ENCODE results near the gene CNNM4.

CNNM4 gene

GRCh38 chr2:96824079-96824870 lies 63.6 kb downstream of the CNNM4 start:
- H3K36me3 ChIP-seq (ENCODE audit: insufficient read depth, insufficient read length, low read length), result peaks cover 57% of the 10 kb centered on the region

GRCh38 chr2:96825057-96825456 lies 64.4 kb downstream of the CNNM4 start:
- no peak overlapping the region for H3K4me3 ChIP-seq (ENCODE audit: insufficient read length, low read depth)
- peaks cover 61% of the 10 kb centered on the region for H3K36me3 ChIP-seq (ENCODE audit: insufficient read depth, insufficient read length, low read length)
- no peak overlapping the region for H3K9ac ChIP-seq (ENCODE audit: insufficient read length, low read depth)
- TF ChIP-seq ZNF274 (IDR thresholded peaks at IDR 0.05; ENCODE audit: low read depth, low read length) (no peak), SUZ12 (IDR thresholded peaks at IDR 0.05; ENCODE audit: extremely low read depth, insufficient read depth, insufficient read length) (no peak), YY1 (IDR thresholded peaks at IDR 0.05; ENCODE audit: insufficient read depth, insufficient read length) (no peak)
- no peaks in the 10 kb centered on the region for H3K4me1 ChIP-seq (ENCODE audit: insufficient read depth, insufficient read length)
- H3K9me3 ChIP-seq (ENCODE audit: insufficient read depth, low read length), result no peaks in the 10 kb centered on the region
- H3K27me3 ChIP-seq (ENCODE audit: insufficient read depth, insufficient read length), result no peaks in the 10 kb centered on the region
- DNase-seq (ENCODE audit: low read depth, low spot score), result no peak

More at GRCh38 chr2:96824079-96824870, 63.6 kb downstream of the CNNM4 start:
- DNase-seq (ENCODE audit: low read depth, low spot score), result no peak
- no peak overlapping the region for H3K4me3 ChIP-seq (ENCODE audit: insufficient read length, low read depth)
- TF ChIP-seq YY1 (IDR thresholded peaks at IDR 0.05; ENCODE audit: insufficient read depth, insufficient read length) (no peak), SUZ12 (IDR thresholded peaks at IDR 0.05; ENCODE audit: extremely low read depth, insufficient read depth, insufficient read length) (no peak), ZNF274 (IDR thresholded peaks at IDR 0.05; ENCODE audit: low read depth, low read length) (no peak)
- no peaks in the 10 kb centered on the region for H3K27me3 ChIP-seq (ENCODE audit: insufficient read depth, insufficient read length)
- peaks cover under 1% of the 10 kb centered on the region for H3K4me1 ChIP-seq (ENCODE audit: insufficient read depth, insufficient read length)
- no peaks in the 10 kb centered on the region for H3K9me3 ChIP-seq (ENCODE audit: insufficient read depth, low read length)
- H3K9ac ChIP-seq (ENCODE audit: insufficient read length, low read depth), result no peak overlapping the region

DNA sequence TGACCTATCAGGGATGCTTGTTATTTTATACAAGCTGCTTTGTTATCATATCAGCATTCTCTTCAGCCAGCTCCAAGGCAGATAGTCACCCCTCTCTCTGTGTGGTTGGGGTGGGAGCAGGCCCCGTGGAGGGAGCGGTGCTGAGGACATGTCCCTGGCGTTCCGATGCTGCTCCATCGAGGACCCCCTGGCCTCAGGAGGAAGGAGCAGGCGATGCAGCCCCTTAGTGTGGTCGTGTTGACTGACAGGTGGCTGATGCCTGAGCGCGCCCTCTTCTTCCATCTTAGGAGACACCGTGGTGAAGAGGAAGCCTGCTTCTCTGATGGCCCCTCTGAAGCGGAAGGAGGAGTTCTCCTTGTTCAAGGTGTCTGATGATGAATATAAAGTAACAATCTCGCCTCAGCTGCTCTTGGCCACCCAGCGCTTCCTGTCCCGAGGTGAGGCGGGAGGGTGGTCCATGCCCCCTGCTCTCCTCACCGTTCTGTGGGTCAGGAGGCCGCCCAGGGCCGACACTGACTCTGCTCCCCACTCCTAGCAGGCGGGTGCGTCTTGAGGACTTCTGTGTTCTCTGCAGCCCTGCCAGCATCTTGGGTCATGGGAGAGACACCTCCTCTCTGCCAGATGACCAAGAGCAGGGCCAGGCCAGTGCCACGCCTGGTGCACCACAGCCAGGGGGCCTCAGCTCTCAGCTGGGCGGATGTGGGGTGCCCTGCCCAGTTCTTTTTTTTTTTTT lies 66.0 kb downstream of the CNNM4 start:
- no peak overlapping the region for H3K9ac ChIP-seq (ENCODE audit: insufficient read length, low read depth)
- H3K27me3 ChIP-seq (ENCODE audit: insufficient read depth, insufficient read length), result no peaks in the 10 kb centered on the region
- DNase-seq (ENCODE audit: low read depth, low spot score), result no peak
- peaks cover 2% of the 10 kb centered on the region for H3K4me1 ChIP-seq (ENCODE audit: insufficient read depth, insufficient read length)
- H3K9me3 ChIP-seq (ENCODE audit: insufficient read depth, low read length), result no peaks in the 10 kb centered on the region
- TF ChIP-seq ZNF274 (IDR thresholded peaks at IDR 0.05; ENCODE audit: low read depth, low read length) (no peak), SUZ12 (IDR thresholded peaks at IDR 0.05; ENCODE audit: extremely low read depth, insufficient read depth, insufficient read length) (no peak), YY1 (IDR thresholded peaks at IDR 0.05; ENCODE audit: insufficient read depth, insufficient read length) (no peak)
- peaks cover 70% of the 10 kb centered on the region for H3K36me3 ChIP-seq (ENCODE audit: insufficient read depth, insufficient read length, low read length)
- no peak overlapping the region for H3K4me3 ChIP-seq (ENCODE audit: insufficient read length, low read depth)

DNA sequence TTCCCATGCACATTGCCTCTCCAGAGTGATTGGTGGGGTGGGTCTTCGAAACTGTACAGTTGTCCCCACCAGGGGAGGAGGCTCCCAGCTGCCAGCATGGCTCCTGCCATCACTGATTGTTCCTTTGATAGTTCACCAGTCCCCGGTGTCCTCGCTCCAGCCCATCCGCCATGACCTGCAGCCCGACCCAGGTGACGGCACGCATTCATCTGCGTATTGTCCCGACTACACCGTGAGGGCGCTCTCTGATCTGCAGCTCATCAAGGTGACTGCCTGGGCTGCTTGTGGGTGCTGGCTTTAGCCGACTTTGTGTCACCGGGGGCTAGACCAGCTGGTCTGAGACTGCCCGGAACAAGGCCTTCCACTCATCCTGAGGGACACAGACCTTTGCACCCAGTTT lies 67.7 kb downstream of the CNNM4 start:
- H3K9ac ChIP-seq (ENCODE audit: insufficient read length, low read depth), result no peak overlapping the region
- TF ChIP-seq SUZ12 (IDR thresholded peaks at IDR 0.05; ENCODE audit: extremely low read depth, insufficient read depth, insufficient read length) (no peak), ZNF274 (IDR thresholded peaks at IDR 0.05; ENCODE audit: low read depth, low read length) (no peak), YY1 (IDR thresholded peaks at IDR 0.05; ENCODE audit: insufficient read depth, insufficient read length) (no peak)
- no peak for DNase-seq (ENCODE audit: low read depth, low spot score)
- H3K4me1 ChIP-seq (ENCODE audit: insufficient read depth, insufficient read length), result peaks cover 9% of the 10 kb centered on the region
- no peaks in the 10 kb centered on the region for H3K27me3 ChIP-seq (ENCODE audit: insufficient read depth, insufficient read length)
- no peaks in the 10 kb centered on the region for H3K9me3 ChIP-seq (ENCODE audit: insufficient read depth, low read length)
- no peak overlapping the region for H3K4me3 ChIP-seq (ENCODE audit: insufficient read length, low read depth)
- H3K36me3 ChIP-seq (ENCODE audit: insufficient read depth, insufficient read length, low read length), result peaks cover 67% of the 10 kb centered on the region

GRCh38 chr2:96828874-96829273 lies 68.2 kb downstream of the CNNM4 start:
- H3K9ac ChIP-seq (ENCODE audit: insufficient read length, low read depth), result no peak overlapping the region
- no peak overlapping the region for H3K4me3 ChIP-seq (ENCODE audit: insufficient read length, low read depth)
- no peak for DNase-seq (ENCODE audit: low read depth, low spot score)
- peaks cover 63% of the 10 kb centered on the region for H3K36me3 ChIP-seq (ENCODE audit: insufficient read depth, insufficient read length, low read length)
- no peaks in the 10 kb centered on the region for H3K27me3 ChIP-seq (ENCODE audit: insufficient read depth, insufficient read length)
- H3K4me1 ChIP-seq (ENCODE audit: insufficient read depth, insufficient read length), result peaks cover 9% of the 10 kb centered on the region
- TF ChIP-seq SUZ12 (IDR thresholded peaks at IDR 0.05; ENCODE audit: extremely low read depth, insufficient read depth, insufficient read length), result no peak
- no peak for TF ChIP-seq YY1 (IDR thresholded peaks at IDR 0.05; ENCODE audit: insufficient read depth, insufficient read length)
- TF ChIP-seq ZNF274 (IDR thresholded peaks at IDR 0.05; ENCODE audit: low read depth, low read length), result no peak
- no peaks in the 10 kb centered on the region for H3K9me3 ChIP-seq (ENCODE audit: insufficient read depth, low read length)

DNA sequence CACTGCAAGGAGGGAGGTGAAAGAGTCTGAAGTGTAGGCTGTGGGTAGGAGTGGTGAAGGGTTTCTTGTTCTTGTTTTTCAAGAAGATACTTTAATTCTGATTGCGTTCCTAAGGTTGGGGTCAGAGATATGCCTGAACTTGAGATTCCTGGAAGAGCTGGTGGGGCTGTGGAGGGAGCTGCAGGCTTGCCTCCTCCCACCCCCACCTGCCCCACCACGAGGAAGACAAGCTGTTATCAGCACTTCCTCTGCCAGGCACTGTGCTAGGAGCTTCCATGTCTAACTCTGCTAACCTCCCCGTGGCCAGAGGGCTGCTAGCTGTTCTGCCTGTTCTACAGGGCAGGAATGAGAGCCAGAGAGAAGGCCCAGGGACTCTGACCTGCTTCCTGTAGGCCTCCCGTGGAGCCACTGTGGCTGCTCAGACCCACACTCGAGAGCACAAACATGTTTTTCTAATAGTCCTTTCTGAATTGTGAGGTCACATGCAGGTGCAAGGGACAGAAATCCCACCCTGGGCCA lies 69.4 kb downstream of the CNNM4 start:
- peaks cover 9% of the 10 kb centered on the region for H3K4me1 ChIP-seq (ENCODE audit: insufficient read depth, insufficient read length)
- H3K4me3 ChIP-seq (ENCODE audit: insufficient read length, low read depth), result no peak overlapping the region
- TF ChIP-seq SUZ12 (IDR thresholded peaks at IDR 0.05; ENCODE audit: extremely low read depth, insufficient read depth, insufficient read length), result no peak
- TF ChIP-seq YY1 (IDR thresholded peaks at IDR 0.05; ENCODE audit: insufficient read depth, insufficient read length), result no peak
- DNase-seq (ENCODE audit: low read depth, low spot score), result no peak
- peaks cover 65% of the 10 kb centered on the region for H3K36me3 ChIP-seq (ENCODE audit: insufficient read depth, insufficient read length, low read length)
- no peaks in the 10 kb centered on the region for H3K9me3 ChIP-seq (ENCODE audit: insufficient read depth, low read length)
- H3K9ac ChIP-seq (ENCODE audit: insufficient read length, low read depth), result no peak overlapping the region
- H3K27me3 ChIP-seq (ENCODE audit: insufficient read depth, insufficient read length), result no peaks in the 10 kb centered on the region

GRCh38 chr2:96831679-96832078 lies 71.0 kb downstream of the CNNM4 start:
- H3K36me3 ChIP-seq (ENCODE audit: insufficient read depth, insufficient read length, low read length), result peaks cover 54% of the 10 kb centered on the region

More at GRCh38 chr2:96831679-96832078, 71.0 kb downstream of the CNNM4 start:
- H3K27me3 ChIP-seq (ENCODE audit: insufficient read depth, insufficient read length), result no peaks in the 10 kb centered on the region
- H3K9me3 ChIP-seq (ENCODE audit: insufficient read depth, low read length), result no peaks in the 10 kb centered on the region
- DNase-seq (ENCODE audit: low read depth, low spot score), result no peak
- H3K4me1 ChIP-seq (ENCODE audit: insufficient read depth, insufficient read length), result peaks cover 9% of the 10 kb centered on the region
- no peak overlapping the region for H3K4me3 ChIP-seq (ENCODE audit: insufficient read length, low read depth)
- no peak overlapping the region for H3K9ac ChIP-seq (ENCODE audit: insufficient read length, low read depth)
- TF ChIP-seq SUZ12 (IDR thresholded peaks at IDR 0.05; ENCODE audit: extremely low read depth, insufficient read depth, insufficient read length) (no peak), ZNF274 (IDR thresholded peaks at IDR 0.05; ENCODE audit: low read depth, low read length) (no peak), YY1 (IDR thresholded peaks at IDR 0.05; ENCODE audit: insufficient read depth, insufficient read length) (no peak)

All from NT2/D1 (cell line).